ENCODE data around the gene NDFIP1.
"Not testable (repeated sequence)": the region's sequence is repeated elsewhere in the genome, so short reads cannot be mapped to it uniquely, and the experiment has no call there.

NDFIP1 gene

DNA sequence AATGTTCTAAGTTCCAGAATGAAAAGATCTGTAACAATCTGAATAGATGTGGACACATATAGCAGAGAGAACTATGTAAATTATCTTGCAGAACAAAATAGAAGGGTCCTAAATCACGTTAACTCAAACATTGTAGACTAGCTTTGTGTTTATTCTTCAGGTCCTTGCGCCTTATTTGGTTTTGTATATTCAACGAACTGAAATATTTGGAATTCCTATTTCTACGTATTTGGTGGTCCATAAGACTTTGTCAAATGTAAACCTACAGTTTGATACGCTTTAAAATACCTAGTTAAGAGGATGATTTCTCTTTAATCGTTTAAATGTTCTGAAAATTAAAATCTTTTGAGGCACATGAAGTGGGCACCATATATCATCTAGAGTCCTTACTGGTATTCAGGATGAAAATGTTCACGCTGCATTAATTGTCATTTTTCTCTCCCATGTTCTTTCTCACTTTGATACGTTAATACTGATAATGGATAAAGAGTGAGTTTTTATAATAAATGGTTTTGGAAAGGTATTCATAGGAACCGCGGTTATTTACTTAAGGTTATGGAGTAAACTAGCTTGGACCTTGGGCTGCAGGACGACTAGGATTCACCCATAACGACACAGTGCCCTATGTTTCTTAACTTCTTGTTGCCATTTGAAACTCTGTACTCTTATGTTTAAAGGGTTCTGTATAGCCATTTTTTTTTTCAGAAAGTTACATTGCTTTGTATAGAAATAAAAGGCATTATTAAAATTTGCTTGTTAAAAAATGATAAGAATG, 45.3 kb downstream of the NDFIP1 start:
- CTCF ChIA-PET = interaction anchor here (0.7 to 1.1 kb wide), 6 partner anchors 170 to 501 kb away, joined by 3 to 5 read pairs (median 3); no protein-coding TSS in a partner anchor
- DNase-seq (ENCODE audit: low spot score) = no peak
- no peak for TF ChIP-seq CTCF (conservative IDR thresholded peaks at IDR 0.05; ENCODE audit: low read depth)
- H3K27ac ChIP-seq = no peak overlapping the region
- POLR2A ChIA-PET (ENCODE audit: low non-redundant PET) = no interaction called here

DNA sequence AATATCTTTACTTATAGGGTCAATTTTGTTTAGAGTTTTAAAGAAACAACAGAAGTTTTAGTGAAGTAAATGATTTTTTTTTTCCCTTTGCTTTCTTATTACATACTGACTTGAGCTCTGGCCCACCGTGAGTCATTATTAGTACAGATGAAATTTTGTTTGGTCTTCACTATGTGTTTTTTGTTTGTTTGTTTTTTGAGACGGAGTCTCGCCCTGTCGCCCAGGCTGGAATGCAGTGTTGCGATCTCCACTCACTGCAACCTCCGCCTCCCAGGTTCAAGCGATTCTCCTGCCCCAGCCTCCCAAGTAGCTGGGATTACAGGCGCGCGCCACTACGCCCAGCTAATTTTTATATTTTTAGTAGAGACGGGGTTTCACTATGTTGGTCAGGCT, 45.9 kb downstream of the NDFIP1 start:
- DNase-seq (ENCODE audit: low spot score); H3K27ac ChIP-seq; POLR2A ChIA-PET (ENCODE audit: low non-redundant PET): not testable (repeated sequence)
- CTCF ChIA-PET = interaction anchor here (0.6 to 1.1 kb wide), 6 partner anchors 94 to 501 kb away, joined by 3 to 5 read pairs (median 3); no protein-coding TSS in a partner anchor

DNA sequence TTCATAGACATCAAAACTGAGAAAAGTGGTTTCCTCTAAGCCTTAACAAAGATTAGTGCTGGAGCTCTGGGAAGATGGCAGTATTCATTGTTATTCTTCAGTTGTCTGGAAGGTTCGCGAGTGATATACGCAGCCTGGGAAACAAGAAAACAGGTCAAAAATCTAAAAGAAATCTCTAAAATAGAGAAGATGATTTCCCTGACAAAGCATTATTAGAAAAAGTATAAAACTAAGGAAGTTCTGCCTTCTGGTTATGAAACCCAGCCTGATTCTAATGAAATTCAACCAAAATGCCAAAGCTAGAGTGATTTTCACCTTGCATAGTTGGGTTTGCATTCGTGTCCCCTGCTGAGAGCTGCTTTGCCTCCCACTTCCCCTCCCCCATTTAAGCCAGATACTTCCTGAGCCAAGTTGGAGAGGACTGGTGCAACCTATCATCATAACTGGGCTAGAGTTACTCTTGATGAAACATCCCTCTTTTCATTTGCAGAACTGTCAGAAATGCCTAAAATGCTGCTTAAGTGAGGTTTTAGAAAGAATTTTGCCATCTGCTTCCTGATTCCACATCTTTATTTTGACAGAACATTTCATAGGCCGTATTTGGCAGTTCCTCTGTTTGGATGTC, 48.4 kb downstream of the NDFIP1 start:
- TF ChIP-seq CTCF (conservative IDR thresholded peaks at IDR 0.05; ENCODE audit: low read depth) = no peak
- no peak overlapping the region for H3K27ac ChIP-seq
- POLR2A ChIA-PET (ENCODE audit: low non-redundant PET) = no interaction called here
- CTCF ChIA-PET = interaction anchor here (0.5 to 0.7 kb wide), 2 partner anchors 392 to 396 kb away, joined by 3 read pairs; no protein-coding TSS in a partner anchor
- no peak for DNase-seq (ENCODE audit: low spot score)

DNA sequence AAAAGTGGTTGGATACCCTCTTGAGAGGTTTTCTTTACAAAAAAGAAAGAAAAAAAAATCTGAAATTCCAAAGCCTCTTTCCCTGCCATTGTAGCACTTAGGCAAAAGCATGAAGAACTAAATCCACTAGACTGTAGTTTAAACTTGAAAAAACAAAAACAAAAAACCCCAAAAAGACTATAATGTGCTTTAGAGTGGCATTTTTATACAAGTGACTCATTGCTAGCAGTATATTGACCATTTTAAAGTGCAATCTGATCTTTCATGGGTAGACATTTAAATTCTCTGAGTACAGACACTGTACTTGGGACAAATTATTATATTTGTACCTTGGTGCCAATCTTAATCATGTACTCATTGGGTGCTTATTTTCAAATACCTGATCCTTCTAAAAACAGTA, 50.8 kb downstream of the NDFIP1 start:
- no peak for TF ChIP-seq CTCF (conservative IDR thresholded peaks at IDR 0.05; ENCODE audit: low read depth)
- POLR2A ChIA-PET (ENCODE audit: low non-redundant PET) = no interaction called here
- CTCF ChIA-PET = interaction anchor here (0.5 to 1.5 kb wide), 2 partner anchors 144 to 497 kb away, joined by 3 read pairs; no protein-coding TSS in a partner anchor
- no peak overlapping the region for H3K27ac ChIP-seq
- DNase-seq (ENCODE audit: low spot score) = no peak

- ChIA-PET POLR2A (ENCODE audit: low non-redundant PET) (no interaction called here), CTCF (interaction anchor here (0.6 to 0.7 kb wide), 2 partner anchors 57 to 405 kb away, joined by 3 read pairs; no protein-coding TSS in a partner anchor)
- no peak overlapping the region for H3K27ac ChIP-seq
- no peak for TF ChIP-seq CTCF (conservative IDR thresholded peaks at IDR 0.05; ENCODE audit: low read depth)
- DNase-seq (ENCODE audit: low spot score) = no peak
These were observed 55.7 kb downstream of the NDFIP1 start for GRCh38 chr5:142164315-142164714.

DNA sequence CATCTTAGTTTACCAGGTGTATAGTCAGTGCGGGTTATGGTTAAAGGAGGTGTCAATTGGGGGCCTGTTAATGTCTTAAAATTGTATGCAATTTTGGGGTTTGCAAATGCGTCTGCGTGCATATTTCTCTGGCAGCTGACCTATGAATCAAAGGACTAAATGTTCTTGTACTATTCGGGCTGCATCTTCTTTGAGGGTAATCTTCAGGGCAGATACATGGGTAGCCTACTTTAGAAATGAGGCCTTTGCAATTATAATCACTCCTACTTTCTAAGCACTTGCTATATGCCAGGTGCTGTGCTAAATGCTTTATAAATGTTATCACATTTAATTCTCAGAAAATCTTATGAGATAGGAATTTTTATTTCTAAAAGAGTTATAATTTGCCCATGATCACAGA, 58.2 kb downstream of the NDFIP1 start:
- no peak for TF ChIP-seq CTCF (conservative IDR thresholded peaks at IDR 0.05; ENCODE audit: low read depth)
- ChIA-PET POLR2A (ENCODE audit: low non-redundant PET) (no interaction called here), CTCF (interaction anchor here (0.6 to 1.9 kb wide), 3 partner anchors 382 to 715 kb away, joined by 3 to 6 read pairs (median 4); no protein-coding TSS in a partner anchor)

DNA sequence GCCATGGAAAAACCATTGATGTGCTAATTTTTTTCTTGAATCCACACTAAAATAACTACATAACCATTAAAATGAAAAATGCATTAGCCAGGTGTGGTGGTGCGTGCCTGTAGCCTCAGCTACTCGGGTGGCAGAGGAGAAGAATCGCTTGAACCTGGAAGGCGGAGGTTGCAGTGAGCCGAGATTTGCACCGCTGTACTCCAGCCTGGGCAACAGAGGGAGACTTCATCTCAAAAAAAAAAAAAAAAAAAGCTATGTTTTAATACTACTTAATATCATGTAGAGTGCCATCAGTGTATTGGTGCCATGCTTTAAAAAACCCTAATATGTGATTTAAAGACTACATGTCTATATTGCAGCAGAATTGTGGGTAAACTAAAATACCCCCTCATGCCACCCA, 58.9 kb downstream of the NDFIP1 start:
- no peak overlapping the region for H3K27ac ChIP-seq
- CTCF ChIA-PET = interaction anchor here (0.6 to 1.9 kb wide), 3 partner anchors 86 to 419 kb away, joined by 4 to 6 read pairs (median 4); no protein-coding TSS in a partner anchor
- no peak for TF ChIP-seq CTCF (conservative IDR thresholded peaks at IDR 0.05; ENCODE audit: low read depth)
- DNase-seq (ENCODE audit: low spot score) = no peak
- POLR2A ChIA-PET (ENCODE audit: low non-redundant PET) = no interaction called here

More for the DNA sequence above, 58.2 kb downstream of the NDFIP1 start:
- no peak overlapping the region for H3K27ac ChIP-seq
- DNase-seq (ENCODE audit: low spot score) = no peak

All from RWPE1 (cell line).